HG02840 (cell line): Measurements from ENCODE around the gene NTN1.
"Not testable (repeated sequence)": the region's sequence is repeated elsewhere in the genome, so short reads cannot be mapped to it uniquely, and the experiment has no call there.

Source experiments
- ATAC-seq: cut with Tn5 transposase; IDR thresholded peaks from one replicate; pipeline ENCODE4 v1.9.1; 2021; ENCODE audit warnings: mild to moderate bottlenecking, moderate library complexity, moderate number of reproducible peaks; ENCODE audit not compliant: unreplicated experiment, low FRiP score

Gene NTN1

DNA sequence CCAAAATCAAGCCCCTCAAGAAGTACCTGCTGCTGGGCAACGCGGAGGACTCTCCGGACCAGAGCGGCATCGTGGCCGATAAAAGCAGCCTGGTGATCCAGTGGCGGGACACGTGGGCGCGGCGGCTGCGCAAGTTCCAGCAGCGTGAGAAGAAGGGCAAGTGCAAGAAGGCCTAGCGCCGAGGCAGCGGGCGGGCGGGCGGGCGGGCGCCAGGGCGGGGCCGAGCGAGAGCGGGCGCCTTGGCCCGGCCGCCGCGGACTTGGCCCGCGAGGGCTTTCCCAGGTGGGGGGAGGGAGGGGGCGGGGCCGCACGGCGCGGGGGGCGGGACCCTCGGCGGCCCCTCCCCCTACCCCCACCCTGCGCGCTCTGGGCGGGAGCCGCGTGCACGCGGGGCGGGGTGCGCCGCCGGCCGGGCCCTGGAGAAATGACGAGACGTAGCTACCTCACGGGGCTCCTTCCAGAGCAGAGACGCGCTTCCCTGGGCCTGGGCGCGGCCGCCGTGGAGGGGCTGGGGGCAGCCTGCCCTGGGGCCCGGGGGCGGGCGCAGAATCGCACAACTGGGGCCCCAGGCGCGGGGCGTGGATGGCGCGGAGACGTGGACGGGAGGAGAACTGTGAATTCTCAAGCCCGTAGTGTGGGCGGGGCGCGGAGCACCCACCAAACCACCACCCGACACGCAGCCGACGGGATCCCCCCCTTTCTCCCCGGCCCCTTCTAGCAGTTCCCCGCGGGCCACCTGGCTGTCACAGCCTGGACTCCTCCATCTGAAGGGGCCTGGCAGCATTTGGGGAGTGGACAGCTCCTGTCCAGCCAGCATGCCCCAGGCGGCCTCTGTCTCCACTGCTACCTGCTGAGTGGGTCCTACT, 218.7 kb downstream of the NTN1 start:
- no peak for ATAC-seq

DNA sequence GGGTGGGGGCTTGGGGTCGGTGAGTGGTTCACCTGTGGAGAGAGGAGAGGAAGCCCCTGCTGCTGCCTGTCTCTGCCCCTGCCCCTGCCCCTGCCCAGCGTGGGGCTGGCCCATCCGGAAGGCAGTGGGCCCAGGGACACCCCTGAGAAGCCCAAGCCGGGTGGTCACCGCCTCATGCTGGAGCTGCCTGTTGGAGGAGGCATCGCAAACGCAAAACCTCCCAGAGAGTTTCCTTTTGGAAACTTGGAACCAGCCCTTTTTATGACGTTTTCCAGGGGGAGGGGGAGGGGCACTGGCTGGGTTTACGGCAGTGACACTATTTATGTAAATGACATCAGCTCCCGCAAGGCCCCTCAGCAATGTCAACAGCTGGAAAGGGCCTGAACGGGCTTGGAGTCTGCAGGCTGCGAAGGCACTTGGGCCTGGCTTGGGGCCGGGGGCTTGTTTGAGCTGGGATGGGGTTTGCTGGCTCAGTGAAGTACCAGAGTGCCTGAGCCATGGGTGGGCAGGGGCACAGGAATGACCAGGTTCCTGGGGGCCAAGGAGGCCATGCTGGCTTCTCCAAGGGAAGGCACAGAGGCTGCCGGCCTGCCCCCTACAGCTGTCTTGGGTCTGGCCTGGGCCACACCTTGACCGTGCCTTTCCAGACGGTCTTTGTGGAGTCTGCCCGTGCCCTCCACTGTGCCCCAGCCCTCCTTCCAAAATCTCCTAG, 219.5 kb downstream of the NTN1 start:
- ATAC-seq: no peak

GRCh38 chr17:9241371-9241712, 220.0 kb downstream of the NTN1 start:
- ATAC-seq: no peak

GRCh38 chr17:9241774-9242496, 220.6 kb downstream of the NTN1 start:
- no peak for ATAC-seq

DNA sequence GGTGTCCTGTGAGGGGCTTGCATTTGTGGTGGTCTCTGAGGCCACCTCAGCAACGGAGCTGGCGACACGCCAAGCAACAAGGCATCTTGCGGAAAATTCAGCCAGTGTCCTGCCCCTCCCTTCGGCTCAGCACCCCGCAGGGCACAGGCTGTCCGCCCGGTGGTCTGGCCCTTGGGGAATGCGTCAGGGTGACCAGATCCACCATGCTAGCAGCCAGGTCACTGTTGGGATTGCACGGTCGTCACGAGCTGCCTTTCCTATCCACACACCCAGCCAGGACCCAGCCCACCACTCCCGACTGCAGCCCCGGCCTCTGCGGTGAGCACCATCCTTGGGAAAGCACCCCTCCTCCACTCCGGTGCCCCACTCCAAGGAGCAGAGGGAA, 221.2 kb downstream of the NTN1 start:
- no peak for ATAC-seq

GRCh38 chr17:9242983-9243382, 221.7 kb downstream of the NTN1 start:
- no peak for ATAC-seq

DNA sequence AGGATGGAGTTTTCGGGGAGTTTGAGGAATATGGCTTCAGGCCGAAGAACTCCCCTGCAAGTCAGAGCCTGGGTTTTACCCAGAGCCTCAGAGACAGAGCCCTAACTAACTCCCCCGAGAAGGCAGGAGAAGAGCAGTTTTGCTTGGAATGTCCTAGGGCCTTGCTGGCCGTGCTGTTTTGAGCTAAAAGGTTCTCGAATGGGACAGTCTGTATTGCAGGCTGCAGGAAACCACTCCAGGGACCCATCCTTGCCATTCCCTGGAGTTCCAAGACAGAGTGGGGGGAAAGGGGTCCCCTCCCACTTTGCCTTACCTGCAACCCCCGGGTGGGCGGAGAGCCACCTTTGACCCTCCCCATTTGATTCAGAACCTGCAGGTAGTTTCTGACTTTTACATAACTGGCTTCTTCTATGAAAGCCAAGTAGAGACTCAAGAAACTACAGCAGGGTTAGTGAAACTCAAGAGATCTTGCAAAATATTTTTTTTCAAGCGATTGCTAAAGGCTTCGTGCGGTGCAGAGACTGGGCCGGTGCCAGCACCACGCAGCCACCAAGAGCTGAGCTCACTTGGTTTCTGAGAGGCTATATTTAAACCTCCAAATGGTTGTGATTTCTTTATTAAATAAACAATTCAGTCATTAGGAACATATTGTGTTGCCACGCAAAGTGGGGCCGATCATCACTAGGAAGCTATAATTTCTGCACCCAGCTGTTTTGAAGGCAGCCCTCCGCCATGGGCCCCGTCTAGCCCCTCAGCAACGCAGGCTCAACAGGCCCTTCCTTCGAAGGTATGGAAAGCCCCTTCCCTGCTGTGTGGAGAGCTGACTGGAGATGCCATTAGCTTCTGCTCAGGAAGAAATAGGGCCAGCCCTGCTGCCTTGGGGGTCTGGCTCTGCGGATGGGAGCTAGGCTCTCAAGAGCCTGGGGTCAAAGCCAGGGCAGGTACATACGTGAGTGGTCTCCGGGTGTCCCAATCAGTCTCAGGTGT, 223.0 kb downstream of the NTN1 start:
- ATAC-seq: no peak

DNA sequence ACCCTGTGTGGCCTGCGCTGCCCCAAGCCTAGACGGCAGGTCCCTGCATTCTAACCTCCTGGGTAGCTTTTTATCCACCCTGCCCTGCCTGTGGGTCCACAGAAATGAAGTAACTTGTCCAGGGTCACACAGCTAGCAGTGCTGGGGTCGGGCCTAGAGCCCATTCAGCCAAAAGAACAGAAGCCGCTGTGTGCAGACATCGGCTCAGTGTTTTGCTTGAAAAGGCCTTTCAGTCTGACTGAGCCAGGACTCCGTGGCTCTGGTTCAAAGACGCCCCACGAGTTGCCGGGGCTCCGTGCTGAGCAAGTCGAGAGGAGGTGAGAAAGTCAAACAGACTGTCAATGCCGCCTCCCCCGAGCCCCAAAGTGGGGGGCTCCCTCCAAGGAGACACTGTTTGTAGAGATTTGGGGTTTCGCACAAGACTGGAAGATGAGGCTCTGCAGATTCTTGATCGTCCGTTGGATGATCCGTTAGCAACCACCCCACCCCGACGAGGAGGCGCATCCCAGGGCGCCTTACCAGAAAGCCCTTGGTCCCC, 226.2 kb downstream of the NTN1 start:
- no peak for ATAC-seq

DNA sequence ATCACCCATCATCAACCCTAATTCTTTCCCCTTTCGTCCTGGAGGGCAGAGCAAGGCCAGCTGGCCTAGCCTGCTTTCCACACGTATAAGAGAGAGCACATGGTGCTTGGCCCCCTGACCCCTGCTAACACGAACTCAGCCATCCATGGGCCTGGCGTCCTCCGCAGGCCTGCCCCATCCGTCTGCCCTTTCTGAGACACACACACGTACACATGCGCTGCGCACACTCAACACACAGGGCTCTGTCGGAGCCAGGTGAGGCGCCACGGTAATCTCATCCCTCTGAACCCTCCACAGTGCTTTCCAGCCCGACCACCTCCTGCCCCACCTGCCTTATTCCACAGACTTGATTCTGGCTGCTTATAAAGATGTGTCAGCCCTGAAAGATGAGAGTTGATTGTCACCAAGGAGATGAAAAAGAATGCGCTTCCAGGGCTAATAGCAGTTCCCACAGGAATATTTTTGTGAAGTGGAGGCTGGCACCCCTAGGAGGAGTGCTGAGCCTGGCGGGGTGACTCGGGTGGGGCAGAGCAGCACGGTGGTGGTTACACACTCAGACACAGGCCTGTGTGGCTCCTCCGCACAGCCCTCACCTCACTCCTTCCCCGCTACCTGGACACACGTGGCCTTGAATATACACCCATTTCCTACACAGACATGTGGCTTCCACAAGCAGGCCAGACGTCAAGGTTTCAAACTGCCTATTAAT, 228.1 kb downstream of the NTN1 start:
- ATAC-seq: no peak

GRCh38 chr17:9251273-9251672, 230.0 kb downstream of the NTN1 start:
- ATAC-seq: no peak

DNA sequence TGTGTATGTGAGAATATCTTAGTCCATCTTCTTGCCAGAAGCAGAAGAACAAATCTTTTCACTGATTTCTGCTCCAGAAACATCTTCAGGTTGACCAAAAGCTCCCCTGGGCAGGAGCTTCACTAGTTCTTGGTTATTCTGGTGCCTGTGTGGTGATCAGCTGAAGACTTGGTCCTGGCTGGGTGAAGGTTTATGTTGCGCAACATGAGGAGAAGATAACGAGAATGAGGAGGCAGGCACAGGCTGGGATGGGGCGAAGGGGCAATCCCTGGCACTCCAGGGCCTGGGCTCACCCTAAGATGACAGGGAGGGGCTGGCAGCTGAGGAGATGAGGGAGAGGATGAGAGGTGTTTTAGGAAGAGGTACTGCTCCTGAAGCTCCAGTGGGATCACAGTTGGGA, 232.0 kb downstream of the NTN1 start:
- no peak for ATAC-seq

DNA sequence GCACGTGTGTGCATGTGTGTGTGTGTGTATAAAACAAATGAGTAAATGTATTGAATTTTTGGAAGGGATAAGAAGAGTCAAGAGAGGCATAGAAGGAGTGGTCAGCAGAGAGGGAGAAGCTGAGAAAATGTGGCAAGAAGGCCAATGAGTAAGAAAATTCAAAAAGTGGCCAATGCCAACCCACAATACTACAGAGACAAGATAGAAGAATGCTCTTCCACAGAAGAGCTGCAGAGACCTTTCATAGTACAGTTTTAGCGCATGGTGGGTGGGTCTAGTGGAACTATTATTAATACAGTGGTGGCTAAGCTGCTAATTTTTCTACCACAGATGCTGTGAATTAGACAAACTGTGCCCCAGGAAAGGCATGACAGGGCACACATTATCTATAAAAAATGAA, 233.5 kb downstream of the NTN1 start:
- no peak for ATAC-seq

DNA sequence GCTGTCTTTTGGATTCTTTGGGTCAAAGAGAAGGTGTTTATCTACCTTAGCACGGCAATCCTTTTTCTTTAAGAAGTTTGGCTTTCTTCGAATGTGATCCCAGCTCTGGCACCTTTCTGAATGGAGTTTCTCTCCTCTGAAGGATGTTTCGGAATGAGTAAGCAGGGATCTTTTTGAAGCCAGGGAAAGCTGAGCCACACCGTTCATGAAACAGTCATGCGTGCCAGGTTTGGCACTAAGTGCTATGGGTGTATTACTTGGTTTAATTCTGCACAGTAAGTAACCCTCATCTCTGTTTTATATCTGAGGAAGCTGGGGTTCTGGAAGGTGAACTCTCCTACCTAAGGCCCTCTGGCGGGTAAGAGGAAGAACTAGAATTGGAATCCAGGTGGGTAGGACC, 234.5 kb downstream of the NTN1 start:
- no peak for ATAC-seq

GRCh38 chr17:9256361-9256750, 235.0 kb downstream of the NTN1 start:
- no peak for ATAC-seq

- ATAC-seq: no peak
These were observed 235.7 kb downstream of the NTN1 start for GRCh38 chr17:9256751-9257629.

- ATAC-seq: not testable (repeated sequence)
These were observed 236.3 kb downstream of the NTN1 start for GRCh38 chr17:9257630-9257965.

DNA sequence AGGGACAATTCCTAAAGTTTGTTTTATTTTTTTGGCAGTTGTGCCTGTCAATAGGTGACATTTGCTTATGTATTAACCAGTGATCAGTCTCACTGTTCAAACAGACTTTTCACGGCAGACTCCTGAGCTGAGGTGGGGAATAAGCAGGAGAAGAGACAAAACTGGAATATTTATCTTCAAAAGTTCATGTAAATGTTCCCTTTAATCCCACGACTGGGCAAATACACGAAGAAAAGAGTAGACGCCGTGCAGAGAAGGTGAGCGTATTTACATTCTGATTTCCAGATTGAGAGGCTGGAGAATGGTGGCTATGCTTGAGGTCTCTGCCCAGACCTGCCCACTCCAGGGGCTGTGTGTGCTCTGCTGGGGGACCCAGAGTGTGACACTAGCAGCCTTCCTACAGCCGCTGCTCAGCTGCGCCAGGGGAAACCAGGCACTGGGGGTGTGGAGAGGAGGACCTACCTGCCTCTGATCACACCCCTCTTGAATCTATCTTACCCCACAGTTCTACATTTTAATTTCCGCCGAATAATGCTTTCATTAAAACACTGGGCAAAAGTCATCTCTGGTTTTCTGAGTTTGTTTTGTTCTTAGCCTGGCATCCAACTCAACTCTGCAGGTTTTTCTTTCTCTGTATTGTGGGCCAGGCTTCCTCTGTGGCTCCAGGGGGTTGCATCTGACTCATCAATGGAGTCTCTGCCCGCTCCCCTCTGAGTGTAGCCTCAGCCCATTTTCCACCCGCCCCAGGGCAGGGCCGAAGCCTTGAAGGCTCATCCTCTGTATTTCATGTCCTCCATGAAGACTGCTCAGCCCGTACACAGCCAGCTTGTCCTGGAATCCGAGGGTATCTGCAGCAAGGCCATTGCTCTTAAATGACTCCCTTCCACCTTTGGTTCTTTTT, 237.1 kb downstream of the NTN1 start:
- no peak for ATAC-seq

DNA sequence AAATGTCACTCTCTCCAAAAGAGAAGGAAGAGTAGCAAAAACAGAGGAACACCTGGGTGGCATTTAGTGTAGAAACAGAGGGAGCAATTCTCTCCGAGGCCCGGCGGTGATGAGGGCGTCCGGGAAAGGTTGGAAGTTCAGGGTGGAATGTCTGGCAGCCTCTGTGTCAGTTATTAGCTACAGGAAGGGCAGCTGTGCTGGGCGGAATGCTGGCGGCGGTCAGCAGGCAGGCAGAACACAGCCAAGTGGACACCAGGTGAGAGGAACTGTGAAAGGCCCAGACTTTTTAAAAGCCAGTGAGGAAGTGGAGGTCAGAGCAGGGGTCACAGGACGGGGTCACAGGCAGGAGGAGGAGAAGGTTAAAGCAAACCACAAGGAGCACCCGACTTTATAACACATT, 238.1 kb downstream of the NTN1 start:
- no peak for ATAC-seq
